COR-L47 (cell line): ENCODE measurements around the gene TNIP1.

Experiments used
- DNase-seq: peaks from one replicate; lab custom pipeline; 2025; lab: John Stamatoyannopoulos, UW

The TNIP1 gene

GRCh38 chr5:151083081-151083676 is 2.3 kb upstream of the TNIP1 start:
- DNase-seq: peak; percentile 21

GRCh38 chr5:151082282-151082902 is 1.6 kb upstream of the TNIP1 start:
- peak; percentile 70 for DNase-seq

GRCh38 chr5:151081431-151082281 is 822 bp upstream of the TNIP1 start:
- no peak for DNase-seq

- DNase-seq: peak; percentile 3
These were observed 809 bp downstream of the TNIP1 start for GRCh38 chr5:151079838-151080612.

GRCh38 chr5:151078490-151079262 is 2.2 kb downstream of the TNIP1 start:
- no peak for DNase-seq

GRCh38 chr5:151077967-151078366 is 2.9 kb downstream of the TNIP1 start:
- no peak for DNase-seq

- DNase-seq: no peak
These were observed 3.4 kb downstream of the TNIP1 start for GRCh38 chr5:151077419-151077818.

- no peak for DNase-seq
These were observed 4.2 kb downstream of the TNIP1 start for GRCh38 chr5:151076616-151077015.

GRCh38 chr5:151075698-151076331 is 5.0 kb downstream of the TNIP1 start:
- no peak for DNase-seq

- DNase-seq: no peak
These were observed 6.3 kb downstream of the TNIP1 start for GRCh38 chr5:151074557-151074956.

GRCh38 chr5:151073280-151073679 is 7.6 kb downstream of the TNIP1 start:
- no peak for DNase-seq

GRCh38 chr5:151072630-151073025 is 8.2 kb downstream of the TNIP1 start:
- no peak for DNase-seq

GRCh38 chr5:151071848-151072629 is 8.8 kb downstream of the TNIP1 start:
- DNase-seq: no peak

- no peak for DNase-seq
These were observed 9.8 kb downstream of the TNIP1 start for GRCh38 chr5:151071021-151071420.

- no peak for DNase-seq
These were observed 10.4 kb downstream of the TNIP1 start for GRCh38 chr5:151070449-151070848.

- DNase-seq: peak; percentile 14
These were observed 12.2 kb downstream of the TNIP1 start for GRCh38 chr5:151068433-151069197.

GRCh38 chr5:151067632-151068432 is 13.0 kb downstream of the TNIP1 start:
- DNase-seq: no peak

GRCh38 chr5:151066920-151067319 is 13.9 kb downstream of the TNIP1 start:
- DNase-seq: no peak

GRCh38 chr5:151065609-151066008 is 15.2 kb downstream of the TNIP1 start:
- DNase-seq: no peak
